A549 (cell line): ENCODE measurements around the gene MED22. TPM values are rescaled to one million over a fixed set of nuclear protein-coding genes. Genes with fewer than 3 reads are reported as not detected.

Experiments used
- ATAC-seq, 2 experiments: fragments of 200-7000 bp in 1 of 2; fragments of >200 bp in 1 of 2; cut with Nextera tagmentation in 1 of 2; cut with Tn5 transposase in 1 of 2; 3 replicates each; pipeline versions ENCODE4 v1.8.0 to v1.9.1; 2018 to 2020; ENCODE audit warnings: mild to moderate bottlenecking in 1 of 2, moderate library complexity in 1 of 2
- CTCF ChIA-PET: fragments of 300-600 bp; sonication (Branson Sonifier 250); formaldehyde crosslinking; extraction: SDS; loops from one replicate; lab custom pipeline; 2021; ENCODE audit warnings: antibody characterized with exemption, inconsistent platforms; lab: Yijun Ruan, JAX
- POLR2A ChIA-PET: fragments of 350-600 bp; formaldehyde crosslinking; extraction: SDS; loops from one replicate; lab custom pipeline; 2021; ENCODE audit warnings: antibody characterized with exemption, inconsistent platforms; lab: Yijun Ruan, JAX
- DNase-seq, 2 experiments: peaks; one replicate each; pipeline versions ENCODE4 v3.0.0 to v3.0.0-alpha.2; 2011 to 2016; ENCODE audit warnings: low read depth in 1 of 2, low spot score in 1 of 2
- FAIRE-seq: peaks from 2 replicates; lab custom pipeline; 2011; peaks lifted over from hg19 to GRCh38; lab: Jason Lieb, UNC
- H3K27ac ChIP-seq, 2 experiments: fragments of >200 bp; sonication (Bioruptor Twin); formaldehyde crosslinking; 3 replicates each; pipeline ENCODE4 v1.5.1; 2016 to 2017
- H3K4me1 ChIP-seq: fragments of >200 bp; sonication (Bioruptor Twin); formaldehyde crosslinking; 3 replicates; pipeline ENCODE4 v1.6.1; 2016
- H3K4me2 ChIP-seq: fragments of >200 bp; sonication (Bioruptor Twin); formaldehyde crosslinking; 3 replicates; pipeline ENCODE4 v1.6.1; 2016
- H3K4me3 ChIP-seq: fragments of >200 bp; sonication (Bioruptor Twin); formaldehyde crosslinking; 3 replicates; pipeline ENCODE4 v1.5.1; 2016
- H3K9me3 ChIP-seq: fragments of >200 bp; sonication (Bioruptor Twin); formaldehyde crosslinking; 3 replicates; pipeline ENCODE4 v1.6.1; 2016
- CHD2 ChIP-seq: fragments of 150-350 bp; IDR thresholded peaks from 2 replicates; pipeline ENCODE4 v1.6.1; 2014; ENCODE audit warnings: low read length; ENCODE audit not compliant: partially characterized antibody
- CTCF ChIP-seq: fragments of >200 bp; sonication (Bioruptor Twin); formaldehyde crosslinking; IDR thresholded peaks from 3 replicates; pipeline ENCODE4 v1.5.1; 2016
- EP300 ChIP-seq, 2 experiments: fragments of >200 bp; sonication (Bioruptor Twin); formaldehyde crosslinking; IDR thresholded peaks; 2 replicates in 1 of 2; 3 replicates in 1 of 2; pipeline ENCODE4 v1.6.1; 2016 to 2017
- ESRRA ChIP-seq: fragments of 150-350 bp; IDR thresholded peaks from 2 replicates; pipeline ENCODE4 v1.6.1; 2014; ENCODE audit warnings: mild to moderate bottlenecking, low read length, borderline replicate concordance
- HDAC2 ChIP-seq: fragments of 200-600 bp; sonication (generic); IDR thresholded peaks from 2 replicates; pipeline ENCODE4 v1.6.1; 2016
- HES2 ChIP-seq: fragments of >200 bp; sonication (Bioruptor Twin); formaldehyde crosslinking; IDR thresholded peaks from 2 replicates; pipeline ENCODE4 v1.6.1; 2016
- MAFK ChIP-seq: fragments of 450-650 bp; IDR thresholded peaks from 2 replicates; pipeline ENCODE4 v1.6.1; 2014; ENCODE audit not compliant: partially characterized antibody
- MAX ChIP-seq: IDR thresholded peaks from 2 replicates; pipeline ENCODE4 v1.6.1; 2012
- MAZ ChIP-seq: fragments of 150-350 bp; IDR thresholded peaks from 2 replicates; pipeline ENCODE4 v1.6.1; 2014; ENCODE audit warnings: antibody characterized with exemption, low read depth, low read length, borderline replicate concordance
- NPAS2 ChIP-seq: fragments of 250-450 bp; sonication (Bioruptor Pico); IDR thresholded peaks from 2 replicates; pipeline ENCODE4 v1.8.0; 2022; ENCODE audit warnings: mild to moderate bottlenecking, moderate library complexity, borderline replicate concordance
- PHF8 ChIP-seq: fragments of 200-600 bp; sonication (generic); IDR thresholded peaks from 2 replicates; pipeline ENCODE4 v1.6.1; 2016; ENCODE audit warnings: low read depth, mild to moderate bottlenecking, antibody characterized with exemption, moderate library complexity, borderline replicate concordance
- POLR2A ChIP-seq: IDR thresholded peaks from 2 replicates; pipeline ENCODE4 v1.6.1; 2012; ENCODE audit warnings: mild to moderate bottlenecking, low read length
- RAD21 ChIP-seq, 2 experiments: fragments of >200 bp in 1 of 2; sonication (Bioruptor Twin) in 1 of 2; formaldehyde crosslinking in 1 of 2; IDR thresholded peaks in 1 of 2; conservative IDR thresholded peaks in 1 of 2; 2 replicates in 1 of 2; 3 replicates in 1 of 2; pipeline ENCODE4 v1.6.1; 2012 to 2018; ENCODE audit warnings: inconsistent platforms in 1 of 2
- REST ChIP-seq: fragments of 200-600 bp; sonication (generic); IDR thresholded peaks from 2 replicates; pipeline ENCODE4 v1.6.1; 2016; ENCODE audit warnings: antibody characterized with exemption, mild to moderate bottlenecking, moderate library complexity
- RNF2 ChIP-seq: fragments of 200-600 bp; sonication (generic); IDR thresholded peaks from 2 replicates; pipeline ENCODE4 v1.6.1; 2016; ENCODE audit warnings: low read depth, mild to moderate bottlenecking, antibody characterized with exemption, moderate library complexity, borderline replicate concordance
- SREBF2 ChIP-seq: fragments of 450-650 bp; IDR thresholded peaks from 2 replicates; pipeline ENCODE4 v1.6.1; 2014; ENCODE audit warnings: mild to moderate bottlenecking, moderate library complexity
- TFCP2L1 ChIP-seq: fragments of 250-450 bp; sonication (Bioruptor Pico); IDR thresholded peaks from 2 replicates; pipeline ENCODE4 v1.5.0; 2021; ENCODE audit warnings: mild to moderate bottlenecking
- ZNF302 ChIP-seq: fragments of 250-450 bp; sonication (Bioruptor Pico); IDR thresholded peaks from 2 replicates; pipeline ENCODE4 v1.9.0; 2021; ENCODE audit warnings: inconsistent platforms, mild to moderate bottlenecking, moderate library complexity
- WGBS: methylation state at CpG from one replicate; pipeline ENCODE4 v1.1.6; 2017; ENCODE audit errors: missing lambda C conversion rate; 5-methylcytosine and 5-hydroxymethylcytosine counted together
- polyA plus RNA-seq, 4 experiments: library from polyadenylated mRNA; depleted of rRNA in 3 of 4; stranded (reverse); fragments of >200 nt; fragmentation: RNase III in 1 of 4; extraction: RNeasy Plus Mini Kit Qiagen cat#74134 plus additional on column Dnase treatment in 1 of 4; gene quantifications; 2 replicates in 3 of 4; 3 replicates in 1 of 4; pipeline ENCODE4 v1.2.3, GENCODE V29; 2011 to 2017

The MED22 gene
- polyA plus RNA-seq, 2 of the 4 experiments (the other 2 are of a cell fraction), result 15.7 to 22.0 TPM

- TF ChIP-seq MAZ (no peak), MAFK (no peak), ZNF302 (no peak), ESRRA (no peak), NPAS2 (CRISPR knock-in tag) (no peak), CTCF (no peak), EP300 (IDR thresholded peaks at IDR 0.05) (no peak), HES2 (no peak), SREBF2 (no peak), MAX (peak; percentile 78), HDAC2 (no peak), PHF8 (peak; percentile 76; the same call in 1 of the 2 replicates), RNF2 (0 out of 2 replicates have a peak, but pooled peaks have one; percentile 30), TFCP2L1 (CRISPR knock-in tag) (no peak), RAD21 (conservative IDR thresholded peaks at IDR 0.05 in 1 of 2, IDR thresholded peaks at IDR 0.05 in 1 of 2) (no peak)
These were observed 28.1 kb upstream of the MED22 start, which contains the start of the genes STKLD1 and SURF4 (continued) for GRCh38 chr9:133375724-133376654.

- WGBS, result under 1% methylated on average over 15 of the region's 39 CpGs
- ChIA-PET POLR2A (interaction anchor here (1.4 kb wide), 1 partner anchor 27 kb away, joined by 7 read pairs; the partner anchor contains the start of genes MED22 and RPL7A), CTCF (interaction anchor here (1.5 to 1.7 kb wide), 4 partner anchors 9 to 620 kb away, joined by 4 to 9 read pairs (median 6); no protein-coding TSS in a partner anchor)
- H3K4me1 ChIP-seq, result peaks cover 23% of the 10 kb centered on the region
- peak overlapping the region; percentile 100 for H3K4me3 ChIP-seq
- peak overlapping the region; percentile 93 for H3K4me2 ChIP-seq
- FAIRE-seq, result no peak
- peak; percentile 35 to 43 for ATAC-seq
- H3K27ac ChIP-seq, result peak overlapping the region; percentile 97 to 99
- H3K9me3 ChIP-seq, result no peaks in the 10 kb centered on the region
- DNase-seq, result peak; percentile 47 to 71
- TF ChIP-seq POLR2A (no peak), CTCF (peak; percentile 45), CHD2 (no peak), REST (no peak)
- TF ChIP-seq, all 56 proteins: peak for 1
These were observed 27.3 kb upstream of the MED22 start for GRCh38 chr9:133375116-133375723.
